Stomach (tissue), 9 donors: ENCODE results near the gene CAPZA1. TPM values are rescaled to one million over a fixed set of nuclear protein-coding genes. Genes with fewer than 3 reads are reported as not detected.
A peak's percentile ranks its signal among the peaks of the same experiment; 100 is the strongest.

Source experiments
- DNase-seq, 2 donors: peaks; one replicate each; pipeline versions ENCODE4 v3.0.0 to v3.0.0-alpha.2; 2013 to 2019
- H3K27ac ChIP-seq, 5 donors: fragments of 200-600 bp in 4 of 5; sonication (generic) in 4 of 5; one replicate each; pipeline ENCODE4 v1.5.1; 2013 to 2019; ENCODE audit warnings: mild to moderate bottlenecking in 1 of 5, moderate library complexity in 1 of 5
- H3K27me3 ChIP-seq, 3 donors: fragments of 200-600 bp; sonication (generic); one replicate each; pipeline ENCODE4 v1.5.1; 2017 to 2019; ENCODE audit warnings: mixed run types in 1 of 3
- H3K36me3 ChIP-seq, 4 donors: fragments of 200-600 bp; sonication (generic); 1 replicate in 3 of 4; 2 replicates in 1 of 4; pipeline ENCODE4 v1.5.1; 2016 to 2019
- H3K4me1 ChIP-seq, 4 donors: fragments of 200-600 bp; sonication (generic); one replicate each; pipeline ENCODE4 v1.5.1; 2016 to 2019
- H3K4me3 ChIP-seq, 4 donors: fragments of 200-600 bp; sonication (generic) in 3 of 4; one replicate each; pipeline ENCODE4 v1.5.1; 2016 to 2019; ENCODE audit warnings: mild to moderate bottlenecking in 1 of 4
- H3K9me3 ChIP-seq, 4 donors: fragments of 200-600 bp; sonication (generic); one replicate each; pipeline ENCODE4 v1.5.1; 2016 to 2019
- EP300 ChIP-seq: sonication (generic); formaldehyde crosslinking; IDR thresholded peaks from one replicate; pipeline ENCODE4 v1.6.1; 2017; ENCODE audit warnings: antibody characterized with exemption
- POLR2A ChIP-seq, 4 donors: fragments of 450-650 bp; IDR thresholded peaks; one replicate each; pipeline ENCODE4 v1.6.1; 2016; ENCODE audit warnings: antibody characterized with exemption in 4 of 4, control low read depth in 2 of 4, mild to moderate bottlenecking in 1 of 4, moderate library complexity in 1 of 4
- POLR2AphosphoS5 ChIP-seq, 3 donors: sonication (generic); formaldehyde crosslinking; IDR thresholded peaks; one replicate each; pipeline ENCODE4 v1.6.1; 2016; ENCODE audit warnings: antibody characterized with exemption in 3 of 3
- WGBS, 5 donors: extraction: QIAGEN DNeasy Blood & Tissue Kit in 3 of 5; methylation state at CpG; one replicate each; pipeline versions ENCODE4 v1.1.5 to v1.1.7; 2013 to 2018; 5-methylcytosine and 5-hydroxymethylcytosine counted together
- intact Hi-C: fragments of 100-400 bp; cut with DNase I; formaldehyde crosslinking; loops from one replicate; pipeline ENCODE4 v1.15.1; 2023; ENCODE audit warnings: low total_unique reads
- polyA plus RNA-seq, 3 donors: library from polyadenylated mRNA; stranded (reverse); fragments of 200-250 nt; gene quantifications; one replicate each; pipeline ENCODE4 v1.2.3, GENCODE V29; 2013
- total RNA-seq, 5 donors: library from RNA; depleted of rRNA; stranded (reverse); fragments of >200 nt; gene quantifications; one replicate each; pipeline versions ENCODE4 v1.1.0 to v1.2.3, GENCODE V29; 2014 to 2016
- TF ChIP-seq, protein P1 (sequence below), 7 experiments: fragments of 450-650 bp in 4 of 7; fragments of 200-600 bp in 3 of 7; sonication (generic) in 3 of 7; IDR thresholded peaks; one replicate each; pipeline ENCODE4 v1.5.1; 2016 to 2019; ENCODE audit warnings: antibody characterized with exemption in 7 of 7, control low read depth in 2 of 7, mild to moderate bottlenecking in 1 of 7
- donor health status: healthy with polysubstance abuse.
- donor health status: Bipolar disorder and iron deficiency.
- donor health status: healthy.

The CAPZA1 gene
- total and polyA plus RNA-seq, 8 donors = 15.8 to 257 (median 67.0) TPM

- 0% methylated on average over 26 to 30 of the region's 30 CpGs for WGBS, 5 donors
- H3K27me3 ChIP-seq = no peaks in the 10 kb centered on the region
- intact Hi-C loops = no loop called here
These were observed 54.9 kb downstream of the CAPZA1 start, which contains the start of gene MOV10 for GRCh38 chr1:112674440-112674985. MOV10 (plus strand) TSS chr1:112674659; CDS start chr1:112674913, 254 bp downstream.

DNA sequence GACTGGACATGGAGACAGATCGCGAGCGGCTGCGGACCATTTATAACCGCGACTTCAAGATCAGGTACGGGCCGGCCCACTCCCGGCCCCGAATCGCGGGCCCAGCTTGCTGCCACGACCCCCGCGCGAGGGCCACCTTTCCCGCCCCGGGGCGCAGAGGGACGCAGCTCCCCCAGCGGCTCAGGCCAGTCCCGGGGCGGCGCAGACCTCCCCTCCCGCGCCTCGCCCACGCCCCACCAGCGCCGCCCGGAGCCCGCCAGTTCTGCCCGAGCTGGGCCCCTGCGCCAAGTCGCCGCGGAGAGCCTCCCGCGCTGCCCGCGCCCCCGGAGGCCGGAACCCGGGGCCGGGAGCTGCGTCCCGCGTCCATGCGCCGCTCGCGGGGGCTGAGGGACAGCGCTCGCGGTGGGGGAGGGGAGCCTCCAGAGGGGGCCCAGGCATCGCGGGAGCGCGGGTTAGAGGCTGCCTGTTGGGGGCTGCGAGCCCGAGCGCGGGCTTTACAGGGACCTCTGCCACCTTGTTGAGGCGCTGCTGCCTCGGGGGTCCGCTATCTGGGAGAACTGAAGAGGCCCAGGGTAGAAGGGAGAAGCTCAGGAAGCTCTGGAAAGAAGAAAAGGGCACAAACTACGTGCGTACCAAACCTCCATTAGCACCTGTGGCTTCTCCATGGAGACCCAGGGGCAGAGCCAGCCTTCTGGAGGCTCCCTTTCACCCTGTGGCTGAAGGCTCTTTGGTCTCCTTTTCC, 55.5 kb downstream of the CAPZA1 start:
- no peaks in the 10 kb centered on the region for H3K9me3 ChIP-seq
- peaks cover 9 to 21% (median 19%) of the 10 kb centered on the region in 4 donors for H3K36me3 ChIP-seq
- H3K4me1 ChIP-seq = peaks cover 11 to 28% (median 27%) of the 10 kb centered on the region in 4 donors
- WGBS, 5 donors = 0 to 1% (median 1%) methylated on average over 14 to 68 of the region's 68 CpGs
- peak overlapping the region; percentile 80 to 88 (median 84) for H3K4me3 ChIP-seq
- DNase-seq = peak in 1 of 2 donors; percentile 86
- intact Hi-C loops = no loop called here
- no peak for TF ChIP-seq EP300
- no peak for TF ChIP-seq POLR2AphosphoS5 (IDR thresholded peaks at IDR 0.05)
- TF ChIP-seq, protein P1, sequence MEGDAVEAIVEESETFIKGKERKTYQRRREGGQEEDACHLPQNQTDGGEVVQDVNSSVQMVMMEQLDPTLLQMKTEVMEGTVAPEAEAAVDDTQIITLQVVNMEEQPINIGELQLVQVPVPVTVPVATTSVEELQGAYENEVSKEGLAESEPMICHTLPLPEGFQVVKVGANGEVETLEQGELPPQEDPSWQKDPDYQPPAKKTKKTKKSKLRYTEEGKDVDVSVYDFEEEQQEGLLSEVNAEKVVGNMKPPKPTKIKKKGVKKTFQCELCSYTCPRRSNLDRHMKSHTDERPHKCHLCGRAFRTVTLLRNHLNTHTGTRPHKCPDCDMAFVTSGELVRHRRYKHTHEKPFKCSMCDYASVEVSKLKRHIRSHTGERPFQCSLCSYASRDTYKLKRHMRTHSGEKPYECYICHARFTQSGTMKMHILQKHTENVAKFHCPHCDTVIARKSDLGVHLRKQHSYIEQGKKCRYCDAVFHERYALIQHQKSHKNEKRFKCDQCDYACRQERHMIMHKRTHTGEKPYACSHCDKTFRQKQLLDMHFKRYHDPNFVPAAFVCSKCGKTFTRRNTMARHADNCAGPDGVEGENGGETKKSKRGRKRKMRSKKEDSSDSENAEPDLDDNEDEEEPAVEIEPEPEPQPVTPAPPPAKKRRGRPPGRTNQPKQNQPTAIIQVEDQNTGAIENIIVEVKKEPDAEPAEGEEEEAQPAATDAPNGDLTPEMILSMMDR (IDR thresholded peaks at IDR 0.05) = peak in 1 of 7 experiments; percentile 8
- peak overlapping the region; percentile 84 to 96 (median 95) for H3K27ac ChIP-seq
- H3K27me3 ChIP-seq = no peaks in the 10 kb centered on the region

More at GRCh38 chr1:112674440-112674985, 54.9 kb downstream of the CAPZA1 start, which contains the start of gene MOV10:
- H3K36me3 ChIP-seq = peaks cover 15 to 27% (median 25%) of the 10 kb centered on the region in 4 donors
- peaks cover 11 to 28% (median 27%) of the 10 kb centered on the region in 4 donors for H3K4me1 ChIP-seq
- TF ChIP-seq POLR2A (IDR thresholded peaks at IDR 0.05) (no peak), EP300 (no peak), POLR2AphosphoS5 (IDR thresholded peaks at IDR 0.05) (peak; percentile 36 to 66 (median 60))
- DNase-seq = peak; percentile 82 to 90
- H3K27ac ChIP-seq = peak within 1 kb of the TSS; percentile 84 to 96 (median 95)
- peak within 1 kb of the TSS; percentile 80 to 88 (median 84) for H3K4me3 ChIP-seq
- no peaks in the 10 kb centered on the region for H3K9me3 ChIP-seq

DNA sequence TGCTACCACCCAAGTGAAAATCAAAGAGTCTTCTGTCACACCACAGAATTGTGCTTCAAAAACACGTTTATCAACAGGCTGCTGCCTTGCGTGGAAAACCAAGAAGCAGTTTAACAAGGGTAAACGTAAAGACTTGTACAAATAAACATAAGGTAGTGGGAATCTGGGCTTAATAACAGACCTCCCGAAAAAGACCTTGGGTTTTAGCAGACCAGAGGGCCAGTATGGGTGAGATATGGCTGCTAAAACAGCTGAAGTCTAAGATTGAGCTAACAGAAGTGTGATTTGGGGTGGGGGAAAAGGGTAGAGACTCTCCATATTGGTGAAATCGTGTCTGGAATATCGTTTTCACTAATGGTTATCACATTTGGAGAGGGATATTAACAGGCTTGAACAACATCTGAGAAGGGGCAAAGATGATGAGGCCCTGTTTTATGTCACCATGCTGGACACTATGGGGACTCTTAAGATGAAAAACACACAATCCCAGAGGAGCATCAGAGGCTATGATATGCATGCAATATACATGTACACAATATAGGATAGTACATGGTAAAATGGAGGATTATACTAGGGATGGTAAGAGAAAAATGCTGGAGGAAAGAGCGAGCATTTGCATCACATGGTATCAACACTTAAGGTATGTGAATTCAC, 56.2 kb downstream of the CAPZA1 start:
- Histone ChIP-seq H3K27ac (peak overlapping the region; percentile 84 to 96 (median 95)), H3K9me3 (no peaks in the 10 kb centered on the region), H3K4me3 (peak overlapping the region; percentile 80 to 88 (median 84)), H3K36me3 (peaks cover 8 to 14% (median 12%) of the 10 kb centered on the region in 4 donors), H3K27me3 (no peaks in the 10 kb centered on the region), H3K4me1 (peaks cover 11 to 28% (median 27%) of the 10 kb centered on the region in 4 donors)
- WGBS, 5 donors = 37 to 43% (median 41%) methylated on average over 7 of the region's 7 CpGs
- TF ChIP-seq POLR2AphosphoS5 (IDR thresholded peaks at IDR 0.05) (no peak), EP300 (no peak), POLR2A (IDR thresholded peaks at IDR 0.05) (no peak)
- TF ChIP-seq, protein P1 (IDR thresholded peaks at IDR 0.05) = no peak
- intact Hi-C loops = no loop called here
- no peak for DNase-seq

GRCh38 chr1:112676543-112676942, 56.9 kb downstream of the CAPZA1 start:
- H3K9me3 ChIP-seq = no peaks in the 10 kb centered on the region
- H3K27ac ChIP-seq = no peak overlapping the region
- intact Hi-C loops = no loop called here
- DNase-seq = no peak
- no peaks in the 10 kb centered on the region for H3K27me3 ChIP-seq
- H3K4me1 ChIP-seq = peaks cover 11 to 28% (median 27%) of the 10 kb centered on the region in 4 donors
- TF ChIP-seq EP300 (no peak), POLR2A (IDR thresholded peaks at IDR 0.05) (no peak), POLR2AphosphoS5 (IDR thresholded peaks at IDR 0.05) (no peak)
- TF ChIP-seq, protein P1 (IDR thresholded peaks at IDR 0.05) = no peak
- H3K36me3 ChIP-seq = peaks cover under 1 to 7% (median 5%) of the 10 kb centered on the region in 4 donors
- 87 to 95% (median 89%) methylated on average over 3 of the region's 3 CpGs for WGBS, 5 donors
- no peak overlapping the region for H3K4me3 ChIP-seq
